ENCODE results near the gene DLGAP4. TPM values are rescaled to one million over a fixed set of nuclear protein-coding genes. Genes with fewer than 3 reads are reported as not detected.
A peak's percentile ranks its signal among the peaks of the same experiment; 100 is the strongest.

DLGAP4 gene
- total and polyA plus RNA-seq, 2 of the 13 experiments (the other 11 are each of a cell fraction or from before 2014, with no cell fraction given) = 15.2 to 26.7 TPM

DNA sequence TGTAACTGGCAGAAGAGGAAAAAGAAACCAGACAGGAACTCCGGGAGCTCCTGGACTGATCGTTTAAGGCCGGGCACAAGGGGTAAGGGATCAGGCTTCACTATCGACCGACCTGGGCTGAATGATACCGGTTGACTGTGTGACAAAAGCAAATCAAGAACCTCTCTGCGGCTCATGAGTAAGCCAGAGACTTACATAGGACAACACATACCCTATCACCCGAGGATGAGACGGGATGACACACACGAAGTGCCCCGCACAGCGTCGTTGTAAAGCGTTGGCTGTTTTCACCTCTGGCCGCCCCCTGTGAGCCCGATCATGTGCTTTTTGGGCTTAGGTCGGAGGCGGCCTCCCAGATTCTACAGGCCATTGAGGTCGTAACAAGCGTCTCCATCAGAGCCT, 266.6 kb downstream of the DLGAP4 start (continued):
- TF ChIP-seq ZNF674 (CRISPR knock-in tag; IDR thresholded peaks at IDR 0.05; ENCODE audit: low read depth) (no peak), ZNF263 (CRISPR knock-in tag; IDR thresholded peaks at IDR 0.05) (no peak), DMTF1 (CRISPR knock-in tag; IDR thresholded peaks at IDR 0.05) (no peak), SALL2 (CRISPR knock-in tag; IDR thresholded peaks at IDR 0.05) (no peak), ZNF224 (CRISPR knock-in tag; IDR thresholded peaks at IDR 0.05) (no peak), MYPOP (CRISPR knock-in tag; IDR thresholded peaks at IDR 0.05) (no peak; the same call in none of the 2 replicates), ZNF124 (CRISPR knock-in tag; IDR thresholded peaks at IDR 0.05) (no peak), CC2D1A (CRISPR knock-in tag; IDR thresholded peaks at IDR 0.05) (no peak), ZNF652 (CRISPR knock-in tag; IDR thresholded peaks at IDR 0.05; ENCODE audit: borderline replicate concordance, low read depth) (no peak), FLYWCH1 (CRISPR knock-in tag; IDR thresholded peaks at IDR 0.05) (no peak), ZBTB42 (CRISPR knock-in tag; IDR thresholded peaks at IDR 0.05) (no peak), KDM5A (IDR thresholded peaks at IDR 0.05; ENCODE audit: borderline replicate concordance, low read length) (no peak), ZNF256 (CRISPR knock-in tag; conservative IDR thresholded peaks at IDR 0.05) (no peak), TBX2 (CRISPR knock-in tag; IDR thresholded peaks at IDR 0.05; ENCODE audit: borderline replicate concordance) (0 out of 2 replicates have a peak, but pooled peaks have one; percentile 26), NBN (conservative IDR thresholded peaks at IDR 0.05) (no peak), ZNF891 (CRISPR knock-in tag; IDR thresholded peaks at IDR 0.05) (no peak), SNAPC2 (CRISPR knock-in tag; IDR thresholded peaks at IDR 0.05) (no peak), NR2F2 (IDR thresholded peaks at IDR 0.05; ENCODE audit: borderline replicate concordance, low read depth) (peak; percentile 7; the same call in 1 of the 2 replicates), GFI1 (CRISPR knock-in tag; IDR thresholded peaks at IDR 0.05; ENCODE audit: borderline replicate concordance) (no peak), DNMT1 (CRISPR knock-in tag; IDR thresholded peaks at IDR 0.05) (no peak), ZNF138 (CRISPR knock-in tag; IDR thresholded peaks at IDR 0.05; ENCODE audit: low read depth) (0 out of 2 replicates have a peak, but pooled peaks have one; percentile 50), CCAR2 (optimal IDR thresholded peaks at IDR 0.05; ENCODE audit: low read depth, low read length) (no peak), GABPB1 (CRISPR knock-in tag; IDR thresholded peaks at IDR 0.05) (no peak), TGIF2 (CRISPR knock-in tag; IDR thresholded peaks at IDR 0.05) (peak; percentile 9; the same call in 1 of the 2 replicates)
- TF ChIP-seq, protein P1, sequence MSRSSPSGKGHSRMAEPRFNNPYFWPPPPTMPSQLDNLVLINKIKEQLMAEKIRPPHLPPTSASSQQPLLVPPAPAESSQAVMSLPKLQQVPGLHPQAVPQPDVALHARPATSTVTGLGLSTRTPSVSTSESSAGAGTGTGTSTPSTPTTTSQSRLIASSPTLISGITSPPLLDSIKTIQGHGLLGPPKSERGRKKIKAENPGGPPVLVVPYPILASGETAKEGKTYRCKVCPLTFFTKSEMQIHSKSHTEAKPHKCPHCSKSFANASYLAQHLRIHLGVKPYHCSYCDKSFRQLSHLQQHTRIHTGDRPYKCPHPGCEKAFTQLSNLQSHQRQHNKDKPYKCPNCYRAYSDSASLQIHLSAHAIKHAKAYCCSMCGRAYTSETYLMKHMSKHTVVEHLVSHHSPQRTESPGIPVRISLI (CRISPR knock-in tag; IDR thresholded peaks at IDR 0.05; ENCODE audit: borderline replicate concordance) = no peak
- TF ChIP-seq, protein P2, sequence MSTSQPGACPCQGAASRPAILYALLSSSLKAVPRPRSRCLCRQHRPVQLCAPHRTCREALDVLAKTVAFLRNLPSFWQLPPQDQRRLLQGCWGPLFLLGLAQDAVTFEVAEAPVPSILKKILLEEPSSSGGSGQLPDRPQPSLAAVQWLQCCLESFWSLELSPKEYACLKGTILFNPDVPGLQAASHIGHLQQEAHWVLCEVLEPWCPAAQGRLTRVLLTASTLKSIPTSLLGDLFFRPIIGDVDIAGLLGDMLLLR (CRISPR knock-in tag; IDR thresholded peaks at IDR 0.05) = no peak
- TF ChIP-seq, protein P3, sequence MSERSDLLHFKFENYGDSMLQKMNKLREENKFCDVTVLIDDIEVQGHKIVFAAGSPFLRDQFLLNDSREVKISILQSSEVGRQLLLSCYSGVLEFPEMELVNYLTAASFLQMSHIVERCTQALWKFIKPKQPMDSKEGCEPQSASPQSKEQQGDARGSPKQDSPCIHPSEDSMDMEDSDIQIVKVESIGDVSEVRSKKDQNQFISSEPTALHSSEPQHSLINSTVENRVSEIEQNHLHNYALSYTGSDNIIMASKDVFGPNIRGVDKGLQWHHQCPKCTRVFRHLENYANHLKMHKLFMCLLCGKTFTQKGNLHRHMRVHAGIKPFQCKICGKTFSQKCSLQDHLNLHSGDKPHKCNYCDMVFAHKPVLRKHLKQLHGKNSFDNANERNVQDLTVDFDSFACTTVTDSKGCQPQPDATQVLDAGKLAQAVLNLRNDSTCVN (CRISPR knock-in tag; IDR thresholded peaks at IDR 0.05; ENCODE audit: borderline replicate concordance) = no peak; the same call in 1 of the 2 replicates

Measured in HepG2 (cell line).